T-helper 9 cell (primary cell): ENCODE results near the gene ZNF234.
"Not testable (repeated sequence)": the region's sequence is repeated elsewhere in the genome, so short reads cannot be mapped to it uniquely, and the experiment has no call there.

Experiments
- DNase-seq: peaks from one replicate; pipeline ENCODE4 v3.0.0-alpha.2; 2020

Gene ZNF234

DNA sequence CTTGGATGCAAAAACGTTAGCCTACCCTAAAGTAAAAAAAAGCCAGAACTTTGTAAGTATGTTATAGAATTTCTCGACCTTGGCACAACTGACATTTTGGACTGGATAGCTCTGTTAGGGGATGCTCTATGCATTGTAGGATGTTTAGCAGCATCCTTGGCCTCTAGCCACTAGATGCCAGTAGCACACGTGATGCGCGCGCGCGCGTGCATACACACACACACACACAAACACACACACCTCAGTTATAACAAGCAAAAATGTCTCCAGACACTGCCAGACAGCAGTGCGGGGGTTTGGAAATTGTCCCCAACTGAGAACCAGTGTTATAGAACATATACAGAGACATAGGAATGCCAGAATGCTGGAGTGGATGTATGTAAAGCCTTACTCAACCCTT lies 40.8 kb downstream of the ZNF234 start:
- DNase-seq: no peak

GRCh38 chr19:44190020-44190419 lies 48.7 kb downstream of the ZNF234 start:
- DNase-seq: no peak

DNA sequence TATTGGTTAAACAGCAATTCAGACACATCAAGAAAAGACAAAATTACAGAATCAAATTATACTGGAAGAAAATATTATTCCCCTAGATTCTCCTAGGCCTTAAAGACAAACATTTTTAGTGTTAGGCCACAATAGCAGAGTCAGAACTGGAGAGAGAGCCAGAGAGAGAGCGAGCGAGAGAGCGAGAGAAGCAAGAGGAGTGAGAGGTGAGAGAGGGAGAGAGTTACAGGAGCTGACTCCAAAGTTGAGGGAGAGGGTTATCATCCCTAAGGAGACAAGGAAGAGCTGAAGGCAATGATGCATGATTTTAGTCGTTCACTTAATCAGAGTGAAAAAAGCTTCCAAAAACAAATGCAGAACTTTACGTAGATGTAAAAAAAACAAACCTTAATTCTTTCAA lies 50.8 kb downstream of the ZNF234 start:
- DNase-seq: no peak

DNA sequence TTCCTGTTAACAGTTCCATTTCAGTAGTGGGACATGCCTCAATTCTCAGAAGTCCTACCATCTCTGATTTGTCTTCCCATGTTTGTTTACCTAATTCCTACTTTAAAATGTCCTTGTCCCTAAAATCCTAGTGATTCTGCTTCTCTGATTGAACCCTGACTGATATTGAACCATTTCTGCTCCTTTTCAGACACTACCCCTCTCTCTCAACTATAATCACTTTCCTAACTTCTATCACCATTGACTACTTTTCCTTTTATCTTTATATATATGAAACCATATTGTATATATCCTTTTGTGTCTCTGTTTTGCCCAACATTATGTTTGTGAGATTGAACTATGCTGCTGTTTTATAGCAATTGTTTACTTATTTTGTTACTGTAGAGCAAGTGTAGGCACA lies 55.4 kb downstream of the ZNF234 start:
- DNase-seq: no peak

- no peak for DNase-seq
Observed at GRCh38 chr19:44202470-44202869, 61.1 kb downstream of the ZNF234 start.

DNA sequence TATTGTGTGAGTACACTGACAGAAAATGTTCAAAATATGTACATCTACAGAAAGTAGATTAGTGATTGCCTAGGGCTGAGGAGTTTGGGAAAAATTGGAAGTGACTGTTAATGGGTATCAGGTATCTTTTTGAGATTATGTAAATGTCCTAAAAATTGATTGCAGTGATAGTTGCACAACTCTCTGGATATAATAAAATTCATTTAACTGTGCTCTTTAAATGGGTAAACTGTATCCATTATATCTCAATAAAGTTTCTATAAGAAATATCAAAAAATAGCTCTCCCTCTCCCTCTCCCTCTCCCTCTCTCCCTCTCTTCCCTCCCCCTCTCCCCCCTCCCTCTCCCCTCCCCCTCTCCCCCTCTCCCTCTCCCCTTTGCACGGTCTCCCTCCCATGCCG lies 61.6 kb downstream of the ZNF234 start:
- DNase-seq: no peak

- not testable (repeated sequence) for DNase-seq
Observed at GRCh38 chr19:44203877-44204276, 62.5 kb downstream of the ZNF234 start.

DNA sequence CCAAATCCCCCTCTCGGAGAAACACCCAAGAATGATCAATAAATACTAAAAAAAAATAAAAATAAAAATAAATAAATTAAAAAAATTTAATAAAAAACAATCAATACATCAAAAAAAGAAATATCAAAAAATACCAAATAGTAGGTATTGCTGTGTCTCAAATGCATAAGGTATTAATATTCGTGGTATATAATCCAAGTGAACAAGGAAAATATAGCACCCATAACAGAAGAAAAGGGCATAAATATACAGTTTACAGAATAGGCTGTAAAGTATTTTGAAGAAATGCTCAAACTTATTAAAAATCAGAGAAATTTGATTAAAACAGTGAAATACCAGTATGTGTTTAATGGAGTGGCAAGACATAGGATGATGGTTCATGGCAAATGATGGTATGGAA lies 63.4 kb downstream of the ZNF234 start:
- no peak for DNase-seq

- peak; percentile 61 for DNase-seq
Observed at GRCh38 chr19:44207126-44207803, 65.9 kb downstream of the ZNF234 start.
